PFSK-1 (cell line): ENCODE results near the gene ZNF319.

ENCODE experiments used
- FOXP2 ChIP-seq: optimal IDR thresholded peaks from 2 replicates; pipeline ENCODE3; 2011; ENCODE audit warnings: borderline replicate concordance, control low read depth, inconsistent platforms; ENCODE audit not compliant: insufficient read depth; ENCODE audit errors: extremely low read length, extremely low read depth
- POLR2AphosphoS5 ChIP-seq: IDR thresholded peaks from 2 replicates; pipeline ENCODE4 v1.6.1; 2012; ENCODE audit warnings: low read depth, mild to moderate bottlenecking, control low read depth, low read length, moderate library complexity
- REST ChIP-seq, 2 experiments: IDR thresholded peaks; 2 replicates each; pipeline versions ENCODE4 v1.6.1 to v1.8.0; 2011 to 2012; ENCODE audit warnings: low read depth in 2 of 2, low read length in 2 of 2, control low read depth in 1 of 2, inconsistent platforms in 1 of 2, mild to moderate bottlenecking in 1 of 2, moderate library complexity in 1 of 2; ENCODE audit not compliant: insufficient read depth in 1 of 2
- SIN3A ChIP-seq: IDR thresholded peaks from 2 replicates; pipeline ENCODE4 v1.6.1; 2012; ENCODE audit warnings: mild to moderate bottlenecking, low read length, moderate library complexity, borderline replicate concordance; ENCODE audit not compliant: insufficient read depth
- TAF1 ChIP-seq: IDR thresholded peaks from 2 replicates; pipeline ENCODE4 v1.6.1; 2012; ENCODE audit warnings: low read length, control low read depth, borderline replicate concordance; ENCODE audit not compliant: insufficient read depth

GRCh38 chr16:57992084-57992483, 8.4 kb downstream of the ZNF319 start:
- TF ChIP-seq POLR2AphosphoS5: no peak
- TF ChIP-seq REST (IDR thresholded peaks at IDR 0.05; ENCODE audit: insufficient read depth in 1 of 2, low read depth in 2 of 2, low read length in 2 of 2): no peak
- TF ChIP-seq TAF1: no peak
- no peak for TF ChIP-seq SIN3A
- TF ChIP-seq FOXP2: no peak
